ENCODE results near the gene GRIK4.

GRIK4 gene

DNA sequence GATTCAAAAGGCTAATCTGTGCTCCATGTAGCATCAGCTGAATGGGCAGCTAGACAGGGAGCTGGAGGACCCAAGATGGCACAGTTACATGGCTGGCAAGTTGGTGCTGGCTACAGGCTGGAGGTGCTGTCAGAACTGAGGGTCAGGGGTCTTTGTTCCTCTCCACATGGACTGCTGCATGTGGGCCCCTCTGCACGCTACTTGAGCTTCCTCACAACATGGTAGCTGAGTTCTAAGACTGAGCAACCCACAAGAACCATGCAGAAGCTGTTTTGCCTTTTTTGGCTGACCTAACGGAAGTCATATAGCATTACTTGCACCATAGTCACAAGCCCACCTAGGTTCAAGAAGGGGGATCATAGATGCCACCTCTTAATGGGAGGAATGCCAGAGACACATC, 196.1 kb downstream of the GRIK4 start:
- DNase-seq (ENCODE audit: low read depth) = no peak

DNA sequence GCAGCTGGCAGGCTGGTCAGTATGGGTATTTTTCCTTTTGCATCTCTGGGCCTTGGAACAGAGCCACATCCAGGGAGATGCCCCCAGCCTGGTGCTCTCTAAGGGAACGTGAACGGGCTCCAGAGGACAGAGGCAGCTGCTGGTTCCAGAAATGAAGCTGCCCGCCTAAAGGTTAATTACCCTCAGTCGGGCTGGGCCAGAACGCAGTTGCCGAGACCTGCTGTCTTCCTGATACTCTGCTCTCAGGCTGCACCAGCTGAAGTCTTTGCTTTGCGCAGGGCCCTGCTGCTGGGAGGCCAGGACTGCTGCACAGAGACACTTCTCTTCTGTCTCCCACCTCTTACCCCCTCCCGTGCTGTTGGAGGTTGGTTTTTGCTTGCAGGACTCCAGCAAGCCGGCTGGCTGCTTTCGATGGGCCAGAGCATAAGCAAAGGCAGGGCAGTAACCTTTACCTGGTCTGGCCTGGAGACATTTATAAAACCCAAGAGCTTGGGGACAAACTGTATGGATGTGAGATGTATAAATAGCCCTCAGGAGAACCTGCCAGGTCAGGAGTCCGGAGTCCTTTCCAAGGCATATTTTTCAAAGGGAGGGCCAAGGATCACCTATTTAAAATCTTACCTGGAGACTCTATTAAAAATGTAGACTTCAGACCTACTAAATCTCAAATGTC, 197.1 kb downstream of the GRIK4 start:
- DNase-seq (ENCODE audit: low read depth) = no peak

DNA sequence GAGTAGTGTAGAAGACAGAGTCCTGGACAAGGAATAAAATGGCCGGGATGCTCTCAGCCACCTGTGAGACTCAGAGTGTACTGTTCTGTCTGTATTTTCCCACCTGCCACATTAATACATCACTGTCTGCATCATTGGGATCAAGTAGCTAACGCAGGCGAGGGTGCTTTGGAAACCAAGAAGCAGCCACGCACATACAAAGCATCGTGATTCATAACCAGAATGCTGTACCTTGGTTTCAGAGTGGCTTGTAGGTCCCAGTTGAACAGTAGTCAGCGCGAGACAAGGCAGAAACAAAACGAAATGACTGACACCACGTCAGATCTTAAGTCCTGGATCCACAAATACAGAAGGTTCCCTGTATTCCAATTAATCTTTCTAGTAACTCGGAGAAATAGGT, 198.3 kb downstream of the GRIK4 start:
- no peak for DNase-seq (ENCODE audit: low read depth)

DNA sequence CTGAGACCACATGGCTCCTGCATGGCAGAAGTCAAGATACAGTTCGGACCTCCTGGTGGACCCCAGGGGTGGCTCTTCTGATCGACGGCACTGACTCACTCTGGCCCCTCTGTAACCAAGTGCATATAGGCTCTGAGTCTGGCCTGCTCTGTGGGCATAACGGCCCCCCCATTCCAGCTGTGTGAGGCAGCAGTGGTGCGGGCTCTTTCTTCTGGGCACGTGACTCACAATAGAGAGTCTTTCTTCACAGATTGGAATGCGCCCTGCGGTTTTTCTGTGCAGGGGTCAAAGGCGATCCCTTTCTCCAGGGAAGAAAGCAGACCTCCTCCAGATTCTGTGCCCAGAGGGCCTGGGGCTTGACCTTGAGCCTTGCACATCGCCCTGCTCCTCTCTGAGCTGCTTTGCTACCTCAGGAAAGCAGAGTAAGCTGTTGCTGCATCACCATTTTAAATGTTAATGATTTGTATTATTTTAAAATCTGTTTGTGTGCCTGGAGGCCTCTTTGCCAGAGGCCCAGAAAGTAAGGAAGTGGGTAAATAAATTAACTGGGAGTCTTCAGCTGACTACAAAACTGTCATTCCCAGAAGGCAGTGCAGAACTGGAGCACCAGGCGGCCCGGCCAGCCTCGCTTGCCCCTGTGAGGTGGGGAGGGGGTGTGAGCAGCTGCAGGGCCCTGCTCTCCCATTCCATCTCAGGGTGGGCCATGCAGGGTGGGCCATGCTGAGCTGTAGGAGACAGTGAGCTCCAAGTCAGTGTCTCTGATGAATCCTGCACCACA, 199.0 kb downstream of the GRIK4 start:
- DNase-seq (ENCODE audit: low read depth) = no peak

DNA sequence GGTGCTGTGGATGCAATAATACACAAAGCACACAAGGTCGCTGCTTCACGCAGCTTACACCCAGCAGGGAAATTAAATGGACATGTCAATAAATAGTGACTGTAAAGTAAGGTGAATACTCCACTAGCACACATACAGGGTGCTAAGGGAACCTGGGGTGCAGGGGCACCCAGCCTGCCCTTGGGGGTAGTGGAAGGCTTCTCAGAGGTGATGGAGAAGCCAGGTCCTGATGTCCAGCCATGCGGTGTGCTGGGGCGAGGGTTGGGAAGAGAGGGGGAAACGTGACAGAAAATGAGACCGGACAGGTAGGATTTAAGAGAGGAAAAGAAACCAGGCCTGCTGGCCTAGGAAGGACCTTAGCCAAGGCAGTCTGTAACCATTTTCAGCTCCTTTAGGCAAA, 200.5 kb downstream of the GRIK4 start:
- DNase-seq (ENCODE audit: low read depth) = no peak

DNA sequence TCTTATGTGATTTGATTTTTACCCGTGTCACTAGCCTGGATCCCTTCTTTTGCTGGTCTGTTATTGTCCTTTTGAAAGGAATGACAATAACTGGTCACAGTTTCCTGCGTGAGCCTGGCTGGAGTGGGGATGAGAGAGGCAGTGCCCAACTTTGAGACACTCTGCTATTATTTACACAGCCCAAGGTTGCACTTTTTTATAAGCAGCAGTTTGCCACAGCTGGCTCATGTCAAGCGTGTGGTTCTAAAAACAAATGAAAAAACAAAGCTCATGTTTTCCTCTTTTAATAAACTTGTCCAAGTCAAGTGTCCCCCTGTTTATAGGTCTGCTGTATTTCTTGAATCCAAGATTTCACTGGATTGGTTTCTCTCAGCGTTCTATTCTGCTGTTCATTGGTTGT, 201.3 kb downstream of the GRIK4 start:
- no peak for DNase-seq (ENCODE audit: low read depth)

DNA sequence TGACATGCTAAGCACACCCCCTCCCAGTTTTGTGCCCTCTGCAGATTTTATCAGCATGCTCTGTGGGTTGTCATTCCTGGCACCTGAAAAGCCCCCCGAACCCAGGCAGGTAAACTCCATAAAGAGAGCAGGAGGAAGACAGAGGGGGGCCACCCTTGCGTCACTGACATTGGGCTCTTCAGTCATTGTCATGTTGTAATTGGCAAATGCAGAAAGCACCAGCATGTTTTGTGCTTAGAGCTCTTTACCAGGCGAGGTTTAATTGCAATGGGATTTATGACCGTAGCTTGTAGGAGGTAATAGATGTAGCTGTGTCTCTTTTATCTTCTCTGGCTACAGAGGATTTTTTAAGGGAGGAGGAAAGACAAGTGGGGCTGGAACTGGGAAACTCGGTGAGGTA, 201.7 kb downstream of the GRIK4 start:
- DNase-seq (ENCODE audit: low read depth) = no peak

DNA sequence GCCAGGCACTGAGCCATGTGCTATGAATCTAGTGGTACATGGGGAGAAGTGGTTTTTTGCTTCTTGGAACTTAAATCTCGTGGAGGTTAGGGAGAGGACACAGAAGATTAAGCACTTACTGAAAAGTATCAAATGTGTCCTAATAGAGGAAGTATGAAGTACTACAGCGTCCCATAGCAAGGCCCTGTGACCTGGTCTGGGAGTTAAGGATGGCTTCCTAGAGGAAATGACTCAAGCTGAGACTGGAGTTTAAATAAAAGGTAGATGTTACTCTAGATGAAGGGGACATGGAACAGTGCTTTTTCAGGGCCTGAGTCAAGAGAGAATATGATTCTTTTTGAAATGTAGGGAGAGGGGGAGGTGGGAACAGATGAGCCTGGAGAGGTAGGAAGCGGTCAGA, 202.9 kb downstream of the GRIK4 start:
- no peak for DNase-seq (ENCODE audit: low read depth)

DNA sequence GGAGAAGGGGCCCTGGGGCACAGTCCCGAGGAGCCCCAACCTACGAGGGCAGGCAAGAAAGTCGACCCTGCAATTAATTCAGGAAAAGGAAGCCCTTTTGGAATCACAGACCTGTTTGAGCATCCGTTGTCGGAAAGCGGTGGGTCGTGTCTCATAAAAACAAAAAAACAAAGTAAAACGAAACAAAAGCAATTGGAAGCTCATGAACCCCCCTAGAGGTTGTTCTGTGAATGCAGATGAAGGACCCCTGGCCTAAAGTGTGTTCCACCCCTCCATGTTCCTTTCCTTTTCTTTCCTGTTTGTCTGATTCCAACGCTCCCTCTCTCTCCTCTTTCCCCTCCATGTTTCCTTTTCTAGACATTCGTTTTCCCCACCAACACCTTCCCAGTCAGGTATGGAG, 203.7 kb downstream of the GRIK4 start:
- no peak for DNase-seq (ENCODE audit: low read depth)

DNA sequence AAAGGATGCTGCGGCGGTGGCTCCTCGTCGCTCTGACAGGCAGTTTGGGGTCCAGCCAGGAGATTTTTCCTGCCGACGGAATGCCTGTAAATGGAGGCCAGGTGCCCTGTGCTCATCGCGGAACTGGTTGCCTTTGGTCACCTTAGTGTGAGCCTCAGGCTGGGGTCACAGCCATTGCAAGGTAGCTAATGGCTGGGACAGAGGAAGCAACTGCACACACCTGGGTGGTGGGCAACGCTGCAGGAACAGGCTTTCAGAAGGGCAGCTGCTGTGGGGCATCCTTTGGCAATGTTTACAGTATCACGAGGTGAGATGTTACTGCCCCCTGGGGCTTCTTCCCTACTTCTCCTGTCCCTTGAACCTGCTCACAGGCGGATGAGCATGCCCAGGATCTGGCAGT, 205.5 kb downstream of the GRIK4 start:
- DNase-seq (ENCODE audit: low read depth) = no peak

DNA sequence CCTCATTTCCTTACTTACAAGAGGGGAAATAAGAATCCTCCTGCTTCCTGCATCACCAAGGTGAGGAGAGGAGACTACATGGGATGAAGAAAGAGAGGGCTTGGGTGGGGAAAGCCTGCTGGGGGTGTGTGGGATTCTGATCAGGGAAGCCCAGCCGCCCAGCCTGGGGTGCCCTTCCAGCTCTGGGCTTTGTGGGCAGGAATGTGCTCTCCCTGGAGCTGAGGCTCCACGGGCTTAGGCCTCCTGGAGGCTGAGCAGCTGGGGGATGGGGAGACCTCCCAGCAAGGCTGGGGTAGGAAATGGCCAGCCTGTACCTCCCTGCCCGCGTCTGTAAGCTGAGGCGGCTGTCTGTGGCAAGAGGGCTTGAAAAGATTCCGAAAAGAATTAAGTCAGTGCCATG, 206.1 kb downstream of the GRIK4 start:
- no peak for DNase-seq (ENCODE audit: low read depth)

DNA sequence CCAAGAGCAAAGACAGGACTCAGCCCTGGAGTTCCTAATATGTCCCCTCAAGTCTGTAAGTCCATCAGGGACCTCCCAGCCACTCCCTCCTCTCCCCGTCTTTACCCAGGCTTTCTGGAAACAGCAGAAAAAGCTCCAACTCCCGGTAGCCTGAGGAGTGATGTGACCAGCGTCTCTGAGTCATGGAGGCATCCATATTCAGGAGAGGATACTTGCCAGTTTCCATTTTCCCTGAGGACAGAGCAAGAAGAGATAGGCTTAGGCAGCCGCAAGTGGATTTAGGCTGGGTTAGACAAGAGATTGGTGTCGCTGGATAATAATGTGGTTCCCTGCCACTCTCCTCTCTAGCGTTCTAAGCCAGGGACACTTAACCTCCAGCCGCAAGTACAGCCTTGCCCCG, 206.6 kb downstream of the GRIK4 start:
- DNase-seq (ENCODE audit: low read depth) = no peak

DNA sequence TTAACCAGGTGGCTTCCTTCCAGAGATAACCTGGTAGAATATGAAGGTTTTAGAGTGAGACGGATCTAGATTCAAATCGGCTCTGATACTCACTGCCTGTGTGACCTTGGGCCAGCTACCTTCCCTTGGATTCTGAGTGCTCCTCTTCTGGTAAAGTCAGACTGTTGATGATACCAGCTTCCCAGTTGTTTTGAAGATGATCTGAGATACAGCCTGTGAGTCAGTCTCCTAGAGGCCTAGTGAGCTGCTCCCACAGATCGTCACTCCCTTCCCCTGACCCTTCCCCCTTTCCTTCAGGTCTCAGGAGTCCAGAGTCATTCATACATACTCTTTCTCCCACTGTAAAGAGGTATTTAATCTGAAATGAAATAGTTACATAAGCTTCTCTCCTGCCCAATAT, 207.8 kb downstream of the GRIK4 start:
- DNase-seq (ENCODE audit: low read depth) = no peak

DNA sequence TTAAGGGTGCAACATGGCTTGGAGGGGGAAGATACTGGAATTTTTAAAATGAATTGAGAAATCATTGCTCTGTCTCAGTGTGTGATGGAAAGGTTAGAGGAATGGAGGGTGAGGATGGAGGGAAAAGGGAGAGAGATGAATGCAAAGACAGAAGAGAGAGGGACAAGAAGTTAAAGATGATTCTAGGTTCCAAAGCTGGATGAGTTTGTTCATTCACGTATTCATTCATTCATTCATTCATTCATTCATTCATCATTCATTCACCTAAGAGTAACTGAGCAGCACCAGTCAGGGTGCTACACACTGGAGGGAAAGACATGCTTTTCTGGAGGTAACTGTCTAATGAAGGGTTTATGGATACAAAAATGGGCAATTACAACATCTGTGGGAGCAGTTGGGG, 209.2 kb downstream of the GRIK4 start:
- no peak for DNase-seq (ENCODE audit: low read depth)

DNA sequence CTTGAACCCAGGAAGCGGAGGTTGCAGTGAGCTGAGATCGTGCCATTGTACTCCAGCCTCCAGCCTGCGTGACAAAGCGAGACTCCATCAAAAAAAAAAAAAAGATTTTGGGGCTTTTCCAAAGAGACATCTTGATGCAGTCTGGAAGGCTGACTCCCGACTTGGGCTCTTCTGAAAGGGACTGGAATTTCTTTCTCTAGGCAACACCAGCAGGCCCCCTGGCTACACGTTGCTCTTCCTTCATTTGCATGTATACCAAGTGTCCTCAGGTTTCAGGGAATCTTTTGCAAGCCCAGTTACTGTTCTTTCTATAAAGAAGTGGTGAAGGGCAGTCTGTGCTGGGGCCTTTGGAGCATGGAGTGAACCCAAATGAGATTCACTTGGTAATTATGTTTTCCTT, 211.0 kb downstream of the GRIK4 start:
- no peak for DNase-seq (ENCODE audit: low read depth)

DNA sequence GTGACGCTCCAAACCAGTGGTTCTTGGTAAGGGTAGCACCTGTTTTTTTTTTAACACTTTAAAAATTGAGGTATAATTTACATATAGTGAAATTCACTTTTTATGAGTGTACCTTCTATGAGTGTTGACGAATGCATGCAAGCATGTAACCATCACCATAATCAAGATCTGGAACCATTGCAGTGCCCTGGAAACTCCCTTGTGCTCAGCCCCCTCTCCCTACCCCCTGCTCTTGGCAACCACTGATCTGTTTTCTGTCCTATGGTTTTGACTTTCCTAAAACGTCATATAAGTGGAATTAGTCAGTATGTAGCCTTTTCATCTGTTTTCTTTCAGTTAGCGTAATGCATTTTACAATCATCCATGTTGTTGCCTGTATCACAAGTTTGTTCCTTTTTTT, 212.2 kb downstream of the GRIK4 start:
- no peak for DNase-seq (ENCODE audit: low read depth)

DNA sequence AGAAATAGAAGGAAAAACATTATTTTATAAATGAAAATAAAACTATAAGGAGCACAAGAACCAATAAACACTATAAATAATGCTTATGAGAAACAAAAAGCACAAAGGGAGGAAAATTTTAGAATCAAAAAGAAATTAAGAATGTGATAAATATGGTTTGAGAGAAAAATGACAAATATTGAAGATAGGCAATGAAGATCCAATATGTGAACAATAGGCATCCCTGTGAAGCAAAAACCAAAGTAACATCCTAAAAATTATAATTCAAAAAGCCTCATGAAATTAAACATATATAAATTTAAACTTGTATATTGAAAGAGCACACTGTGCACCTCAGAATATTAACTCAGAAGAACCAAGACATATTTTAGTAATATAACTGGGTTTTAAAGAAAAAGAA, 216.2 kb downstream of the GRIK4 start:
- DNase-seq (ENCODE audit: low read depth) = no peak

DNA sequence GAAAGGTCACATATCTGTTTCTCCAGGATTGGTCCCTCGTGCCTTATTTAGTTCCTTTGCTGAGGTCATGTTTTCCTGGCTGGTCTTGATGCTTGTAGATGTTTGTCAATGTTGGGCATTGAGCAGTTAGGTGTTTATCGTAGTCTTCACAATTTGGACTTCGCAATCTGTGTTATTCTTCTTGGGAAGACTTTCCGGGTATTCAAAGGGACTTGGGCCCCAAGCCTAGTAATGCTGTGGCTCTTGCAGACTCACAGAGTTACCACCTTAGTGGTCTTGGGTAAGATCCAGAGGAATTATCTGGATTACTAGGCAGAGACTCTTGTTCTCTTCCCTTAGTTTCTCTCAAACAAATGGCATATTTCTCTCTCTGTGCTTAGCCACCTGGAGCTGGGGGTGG, 223.5 kb downstream of the GRIK4 start:
- no peak for DNase-seq (ENCODE audit: low read depth)

DNA sequence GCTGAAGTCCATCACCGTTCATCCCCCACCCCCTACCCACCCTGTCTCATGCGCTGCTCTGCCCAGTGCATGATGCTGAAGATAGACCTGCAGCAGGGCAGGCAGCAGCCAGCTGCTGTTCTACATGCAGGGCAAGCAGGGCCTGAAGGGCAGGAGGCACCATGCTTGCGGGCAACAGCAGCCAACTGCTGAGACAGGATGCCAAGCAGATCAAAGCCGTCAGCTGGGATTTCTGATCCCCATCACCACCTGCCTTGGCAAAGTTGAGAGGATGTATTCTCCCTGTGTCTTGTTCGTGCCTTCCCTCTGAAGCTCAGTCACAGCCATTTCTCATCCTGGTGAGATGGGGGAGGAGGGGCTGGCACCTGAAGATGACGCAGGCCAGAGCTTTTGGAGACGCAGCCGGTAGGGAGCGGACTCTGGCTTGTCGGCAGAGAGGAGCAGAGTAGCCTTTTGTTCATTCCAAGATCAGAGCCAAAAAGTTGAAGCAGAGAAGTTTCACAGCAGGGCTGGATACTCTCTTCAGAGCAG, 227.0 kb downstream of the GRIK4 start:
- no peak for DNase-seq (ENCODE audit: low read depth)

DNA sequence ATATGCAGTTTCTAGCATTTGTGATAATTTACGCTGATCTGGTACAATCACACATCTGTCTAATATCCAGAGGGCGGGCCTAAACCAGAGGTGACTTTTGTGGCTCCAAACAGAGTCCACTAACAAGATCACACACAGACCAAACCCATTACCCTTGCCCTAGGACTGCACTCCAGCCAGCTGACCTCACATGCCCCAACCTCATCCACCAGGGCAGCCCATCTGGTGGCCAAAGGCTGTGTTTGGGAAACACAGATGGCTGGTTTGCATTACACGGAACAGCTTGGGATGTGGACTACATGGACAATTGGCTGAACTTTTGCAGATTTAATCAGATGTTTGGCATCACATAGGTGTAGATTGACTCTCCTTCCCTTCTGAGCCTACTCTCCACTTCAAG, 228.2 kb downstream of the GRIK4 start:
- DNase-seq (ENCODE audit: low read depth) = no peak

DNA sequence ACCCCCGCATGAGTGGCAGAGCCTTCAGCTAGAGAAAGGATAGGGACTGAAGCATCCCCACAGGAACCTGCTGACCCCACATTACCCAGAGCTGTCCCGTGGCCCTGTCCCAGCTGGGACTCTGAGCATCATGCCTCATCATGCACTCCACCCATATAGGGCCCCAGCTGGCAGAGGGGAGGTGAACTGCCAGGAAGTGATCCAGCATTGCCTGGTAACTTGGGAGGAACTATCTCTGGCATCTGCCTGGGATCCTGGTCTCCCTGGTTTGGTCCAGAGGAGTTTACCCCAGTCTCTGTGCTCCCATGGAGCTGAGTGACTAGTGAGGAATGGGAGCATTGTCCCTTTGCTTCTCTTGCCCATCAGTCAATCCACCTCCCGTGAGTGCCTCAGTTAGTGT, 228.8 kb downstream of the GRIK4 start:
- no peak for DNase-seq (ENCODE audit: low read depth)

DNA sequence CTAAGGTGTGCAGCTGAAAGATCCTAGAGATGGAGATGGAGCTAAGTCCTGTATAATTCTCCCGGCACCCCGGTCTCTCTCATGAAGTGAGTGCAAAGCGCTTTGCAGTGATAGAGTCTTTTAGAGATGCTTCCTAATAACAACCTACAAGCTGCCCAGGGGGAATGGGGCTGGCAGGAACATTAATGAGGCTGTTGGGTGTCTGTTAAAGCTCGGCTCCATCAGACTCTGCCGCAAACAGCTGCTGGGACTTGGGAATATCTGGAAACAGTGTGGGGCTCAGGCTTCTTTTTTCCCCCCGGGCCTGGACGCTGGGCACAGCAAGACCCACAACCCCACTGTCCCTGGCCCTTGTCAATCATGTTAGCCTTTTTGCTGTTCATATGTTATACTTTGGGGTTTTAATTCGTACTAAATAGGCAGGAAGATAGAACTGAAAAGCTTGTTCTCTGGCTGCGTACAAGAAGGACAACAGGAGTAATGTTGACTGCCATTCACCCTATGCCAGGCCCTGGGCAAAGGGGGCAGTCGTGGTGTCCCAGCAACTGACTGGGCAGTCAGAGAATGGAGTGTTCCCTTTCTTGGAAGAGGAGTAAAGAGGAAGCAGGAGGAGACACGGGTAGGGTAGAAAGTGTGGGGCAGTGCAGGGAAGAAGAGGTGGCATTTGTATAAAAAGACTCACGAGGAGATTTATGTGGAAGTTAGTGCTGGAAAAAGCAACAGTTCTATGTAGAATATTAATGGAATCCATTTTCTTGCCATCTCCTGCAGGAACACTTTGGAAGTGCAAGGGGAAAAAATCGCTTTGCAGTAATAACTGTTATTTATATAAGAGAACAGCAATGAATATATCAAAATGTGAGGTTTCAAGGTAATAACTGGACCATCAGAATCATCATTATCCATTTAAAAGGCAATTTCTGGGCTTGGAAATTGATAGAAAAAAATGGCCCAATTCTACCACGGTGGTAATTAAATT, 232.8 kb downstream of the GRIK4 start:
- DNase-seq (ENCODE audit: low read depth) = no peak

DNA sequence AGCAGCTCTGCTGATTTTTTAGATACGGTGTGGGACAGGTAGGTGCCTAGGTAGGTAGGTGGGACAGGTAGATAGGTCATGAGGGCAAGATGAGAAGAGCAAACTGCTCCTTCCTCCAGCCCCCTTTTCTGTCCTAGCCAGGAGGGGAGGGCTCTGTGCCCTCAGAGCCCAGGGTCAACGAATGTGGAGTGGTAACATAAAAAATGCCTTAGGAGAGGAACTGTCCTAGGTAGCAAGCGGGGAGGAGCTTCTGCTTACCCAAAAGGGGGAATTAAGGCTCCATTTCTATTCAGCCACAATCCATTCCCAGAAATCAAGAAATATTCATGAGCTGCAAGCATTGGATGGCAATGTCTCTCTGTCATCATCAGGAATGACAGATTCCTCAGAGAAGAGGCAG, 234.8 kb downstream of the GRIK4 start:
- DNase-seq (ENCODE audit: low read depth) = no peak
